ENCODE measurements around the gene GPX7.

- no peak for TF ChIP-seq NFRKB (IDR thresholded peaks at IDR 0.05)
- TF ChIP-seq FOXA1 (IDR thresholded peaks at IDR 0.05) = no peak
- TF ChIP-seq, protein P1, sequence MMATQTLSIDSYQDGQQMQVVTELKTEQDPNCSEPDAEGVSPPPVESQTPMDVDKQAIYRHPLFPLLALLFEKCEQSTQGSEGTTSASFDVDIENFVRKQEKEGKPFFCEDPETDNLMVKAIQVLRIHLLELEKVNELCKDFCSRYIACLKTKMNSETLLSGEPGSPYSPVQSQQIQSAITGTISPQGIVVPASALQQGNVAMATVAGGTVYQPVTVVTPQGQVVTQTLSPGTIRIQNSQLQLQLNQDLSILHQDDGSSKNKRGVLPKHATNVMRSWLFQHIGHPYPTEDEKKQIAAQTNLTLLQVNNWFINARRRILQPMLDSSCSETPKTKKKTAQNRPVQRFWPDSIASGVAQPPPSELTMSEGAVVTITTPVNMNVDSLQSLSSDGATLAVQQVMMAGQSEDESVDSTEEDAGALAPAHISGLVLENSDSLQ (IDR thresholded peaks at IDR 0.05) = no peak
- TF ChIP-seq BHLHE40 (IDR thresholded peaks at IDR 0.05; ENCODE audit: borderline replicate concordance) = no peak
- no peak for TF ChIP-seq FOXM1 (IDR thresholded peaks at IDR 0.05; ENCODE audit: borderline replicate concordance)
- TF ChIP-seq ZNF384 (IDR thresholded peaks at IDR 0.05) = no peak
- TF ChIP-seq ELF4 (IDR thresholded peaks at IDR 0.05) = no peak
- no peak for TF ChIP-seq SUZ12 (IDR thresholded peaks at IDR 0.05)
Observed at GRCh38 chr1:52588535-52588934, 13.6 kb upstream of the GPX7 start.
